A673 (cell line): ENCODE results near the gene HLA-DQA1.

Source experiments
- EZH2 ChIP-seq: fragments of 200-600 bp; sonication (generic); IDR thresholded peaks from 2 replicates; pipeline ENCODE4 v1.6.1; 2017; ENCODE audit warnings: borderline replicate concordance, low read depth, mild to moderate bottlenecking, mixed read lengths, antibody characterized with exemption, low read length; ENCODE audit not compliant: poor library complexity, severe bottlenecking
- TF ChIP-seq, protein P1 (sequence below): fragments of 300-800, 200-600 bp; sonication (generic); conservative IDR thresholded peaks from 2 replicates; pipeline ENCODE4 v1.5.1; 2017; ENCODE audit warnings: low read depth, mild to moderate bottlenecking, antibody characterized with exemption, low read length, moderate library complexity, mixed read lengths

- no peak for TF ChIP-seq EZH2
- TF ChIP-seq, protein P1, sequence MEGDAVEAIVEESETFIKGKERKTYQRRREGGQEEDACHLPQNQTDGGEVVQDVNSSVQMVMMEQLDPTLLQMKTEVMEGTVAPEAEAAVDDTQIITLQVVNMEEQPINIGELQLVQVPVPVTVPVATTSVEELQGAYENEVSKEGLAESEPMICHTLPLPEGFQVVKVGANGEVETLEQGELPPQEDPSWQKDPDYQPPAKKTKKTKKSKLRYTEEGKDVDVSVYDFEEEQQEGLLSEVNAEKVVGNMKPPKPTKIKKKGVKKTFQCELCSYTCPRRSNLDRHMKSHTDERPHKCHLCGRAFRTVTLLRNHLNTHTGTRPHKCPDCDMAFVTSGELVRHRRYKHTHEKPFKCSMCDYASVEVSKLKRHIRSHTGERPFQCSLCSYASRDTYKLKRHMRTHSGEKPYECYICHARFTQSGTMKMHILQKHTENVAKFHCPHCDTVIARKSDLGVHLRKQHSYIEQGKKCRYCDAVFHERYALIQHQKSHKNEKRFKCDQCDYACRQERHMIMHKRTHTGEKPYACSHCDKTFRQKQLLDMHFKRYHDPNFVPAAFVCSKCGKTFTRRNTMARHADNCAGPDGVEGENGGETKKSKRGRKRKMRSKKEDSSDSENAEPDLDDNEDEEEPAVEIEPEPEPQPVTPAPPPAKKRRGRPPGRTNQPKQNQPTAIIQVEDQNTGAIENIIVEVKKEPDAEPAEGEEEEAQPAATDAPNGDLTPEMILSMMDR = no peak
These were observed 47.0 kb downstream of the HLA-DQA1 start for GRCh38 chr6:32684246-32684645.
